DMS153 (cell line): ENCODE measurements around the gene DDX55.

Experiments
- DNase-seq: peaks from one replicate; lab custom pipeline; 2025; lab: John Stamatoyannopoulos, UW

The DDX55 gene

DNA sequence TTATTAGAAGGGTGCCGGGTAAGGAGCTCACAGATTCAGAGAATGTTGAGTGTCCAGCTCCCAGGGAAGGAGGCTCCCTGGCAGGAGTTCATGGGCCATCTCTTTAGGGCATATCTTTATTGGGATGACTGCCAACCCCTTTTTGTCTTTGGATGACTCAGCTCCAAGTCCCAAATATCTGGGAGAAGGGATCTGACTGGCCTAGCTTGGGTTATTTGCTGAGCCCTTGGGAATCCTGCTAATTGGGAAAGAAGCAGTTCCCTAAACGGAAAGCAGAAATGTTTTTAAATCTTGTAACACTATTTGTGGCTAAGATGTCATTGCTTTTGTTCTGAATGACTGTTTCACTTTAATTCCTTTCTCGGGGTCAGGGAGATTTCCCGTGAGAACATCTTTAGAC is 12.6 kb downstream of the DDX55 start:
- DNase-seq: no peak

DNA sequence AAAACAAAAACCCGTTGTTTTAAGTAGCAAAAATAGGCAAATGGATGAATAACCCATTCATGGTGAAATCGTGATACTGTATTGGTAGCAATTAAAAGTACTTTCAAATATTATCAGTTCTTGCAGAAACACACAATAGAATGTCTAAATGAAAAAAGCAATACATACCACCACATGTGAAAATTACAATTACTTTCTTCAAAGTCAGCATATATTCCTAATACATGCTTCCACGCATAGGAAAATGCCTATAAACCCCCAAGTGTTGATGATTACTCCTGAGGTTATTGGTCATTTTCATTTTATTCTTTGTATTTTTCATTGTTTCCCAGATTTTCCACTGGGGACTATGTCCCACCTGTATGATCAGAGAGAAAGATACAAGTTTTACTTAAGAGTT is 15.2 kb downstream of the DDX55 start:
- DNase-seq: no peak

DNA sequence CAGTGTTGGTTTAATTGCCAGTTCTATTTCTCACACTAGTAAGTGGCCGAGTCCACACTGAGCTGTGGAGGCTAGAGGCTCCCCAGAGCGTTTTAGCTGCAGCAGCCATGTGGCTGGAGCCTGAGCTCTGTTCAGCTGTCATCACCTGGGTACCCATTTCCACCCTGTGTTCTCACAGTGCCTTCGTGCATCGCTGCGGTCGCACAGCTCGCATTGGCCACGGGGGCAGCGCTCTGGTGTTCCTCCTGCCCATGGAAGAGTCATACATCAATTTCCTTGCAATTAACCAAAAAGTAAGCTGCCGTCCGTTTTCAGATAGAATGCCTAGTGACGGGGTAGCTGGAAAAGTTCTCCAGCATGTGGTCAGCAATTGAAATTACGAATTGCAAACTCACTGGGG is 15.7 kb downstream of the DDX55 start:
- DNase-seq: no peak

DNA sequence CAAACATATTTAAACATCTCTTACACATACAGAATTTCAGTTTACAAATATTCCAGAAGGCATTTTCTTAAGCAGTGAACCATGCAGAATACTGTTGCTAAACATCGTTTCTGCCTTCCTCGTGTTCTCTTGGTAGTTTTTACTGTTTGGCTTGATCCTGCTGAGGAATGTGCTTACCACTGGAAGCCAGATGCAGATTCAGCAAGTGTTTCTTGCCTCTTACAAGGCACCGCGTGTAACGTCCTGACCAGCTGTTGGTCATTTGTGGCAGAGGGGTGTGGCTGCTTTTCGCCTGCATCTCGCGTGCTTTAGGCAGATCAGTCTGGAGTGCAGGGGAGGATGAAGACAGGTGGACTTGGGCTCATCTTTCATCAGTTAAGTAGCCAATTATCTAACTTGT is 19.2 kb downstream of the DDX55 start:
- no peak for DNase-seq

DNA sequence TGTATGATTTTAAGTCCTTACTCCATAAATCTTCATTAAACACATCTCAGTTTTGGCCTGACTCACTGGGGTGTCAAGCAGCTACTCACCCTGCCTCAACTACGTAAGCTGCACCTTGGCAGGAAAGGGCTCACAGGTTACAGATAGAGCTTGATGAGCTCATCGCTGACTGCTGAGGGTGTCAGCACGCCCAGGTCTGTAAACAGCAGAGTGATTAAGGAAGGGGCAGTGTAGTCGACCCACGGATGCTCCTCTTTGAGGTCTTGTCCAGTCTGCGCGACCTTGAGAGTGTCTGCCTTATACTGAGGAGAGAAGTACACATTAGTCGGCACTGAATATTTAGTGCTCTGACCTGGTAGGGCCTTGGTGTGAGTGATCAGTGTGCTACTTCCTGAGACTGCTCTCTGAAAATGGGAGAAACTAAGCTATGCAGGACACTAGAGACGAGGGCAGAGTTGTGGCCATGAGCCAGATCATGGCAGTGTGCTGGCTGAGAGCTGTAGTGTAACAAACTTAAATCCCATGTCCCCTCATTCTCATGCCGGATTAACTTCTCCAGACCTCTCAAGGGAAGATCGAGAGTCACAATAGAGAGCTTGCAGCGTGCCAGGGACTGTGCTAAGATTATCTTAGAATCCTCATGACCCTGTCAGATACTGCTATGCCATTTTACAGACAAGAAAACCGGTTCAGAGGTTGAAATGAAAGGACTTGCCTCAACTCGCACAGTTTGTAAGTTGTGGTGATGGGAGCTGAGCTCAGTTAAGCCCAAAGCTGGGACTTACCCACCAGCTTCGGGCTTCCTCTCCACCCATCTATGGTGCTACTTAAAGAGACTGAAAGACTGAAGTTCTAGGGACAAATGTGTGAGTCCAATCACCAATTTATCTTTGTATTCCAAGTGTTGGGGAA is 20.0 kb downstream of the DDX55 start:
- no peak for DNase-seq

DNA sequence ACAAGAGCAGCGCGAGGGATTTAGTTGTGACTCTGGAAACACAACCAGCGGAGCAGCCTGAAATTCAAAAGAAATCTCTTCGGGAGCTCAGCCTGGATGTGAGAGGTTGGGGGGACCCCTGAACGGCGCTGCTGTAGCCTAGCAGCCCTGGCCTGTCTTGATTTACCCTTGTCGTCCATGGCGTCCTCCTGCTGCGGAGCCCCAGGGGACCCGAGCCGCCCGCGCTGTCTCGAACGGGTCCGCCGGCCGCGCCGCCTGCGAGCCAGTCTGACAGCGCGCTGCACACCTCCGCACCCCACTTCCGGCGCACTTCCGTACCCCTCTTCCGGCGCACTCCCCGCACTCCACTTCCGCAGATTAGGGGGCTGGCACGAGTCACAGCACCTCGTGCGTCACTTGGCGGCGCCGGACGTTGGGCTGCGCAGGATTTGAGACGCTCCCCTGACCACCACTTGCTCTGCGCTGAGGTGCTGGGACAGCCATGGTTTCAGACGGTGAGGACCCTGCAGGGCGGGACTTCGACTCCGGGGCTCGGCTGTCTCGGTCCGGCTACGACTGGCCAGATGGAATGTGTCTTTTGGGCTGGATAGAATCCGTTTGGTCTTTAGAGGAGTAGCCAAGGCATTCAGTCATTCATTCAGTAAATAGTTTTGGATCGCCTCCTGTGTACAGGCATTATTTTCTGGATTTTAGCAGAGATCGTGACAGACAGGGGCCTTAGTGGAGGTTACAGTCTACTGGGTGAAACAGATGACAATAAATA is 31.7 kb downstream of the DDX55 start, which contains the start of the genes EIF2B1 and GTF2H3:
EIF2B1 (minus strand) TSS at position 308 of the 763 bp plus-strand sequence; CDS start at position 179, 129 bp downstream.
GTF2H3 (plus strand) TSS at position 451 of the 763 bp plus-strand sequence; CDS start at position 482, 31 bp downstream.
- peak; percentile 97 for DNase-seq

DNA sequence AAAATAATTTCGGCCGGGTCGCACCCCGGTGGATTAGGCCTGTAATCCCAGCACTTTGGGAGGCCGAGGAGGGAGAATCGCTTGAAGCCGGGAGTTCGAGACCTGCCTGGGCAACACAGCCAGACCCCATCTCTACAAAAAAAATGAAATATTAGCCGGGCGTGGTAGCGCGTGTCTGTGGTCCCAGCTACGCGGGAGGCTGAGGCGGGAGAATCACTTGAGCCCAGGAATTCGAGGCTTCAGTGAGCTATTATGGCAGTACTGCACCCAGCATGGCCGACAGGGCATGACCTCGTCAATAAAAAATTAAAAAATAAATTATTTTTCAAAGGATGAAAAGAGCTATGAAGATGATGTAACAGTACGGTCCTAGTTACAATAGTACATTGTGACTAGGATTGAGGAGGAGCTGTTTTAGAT is 32.3 kb downstream of the DDX55 start:
- no peak for DNase-seq

DNA sequence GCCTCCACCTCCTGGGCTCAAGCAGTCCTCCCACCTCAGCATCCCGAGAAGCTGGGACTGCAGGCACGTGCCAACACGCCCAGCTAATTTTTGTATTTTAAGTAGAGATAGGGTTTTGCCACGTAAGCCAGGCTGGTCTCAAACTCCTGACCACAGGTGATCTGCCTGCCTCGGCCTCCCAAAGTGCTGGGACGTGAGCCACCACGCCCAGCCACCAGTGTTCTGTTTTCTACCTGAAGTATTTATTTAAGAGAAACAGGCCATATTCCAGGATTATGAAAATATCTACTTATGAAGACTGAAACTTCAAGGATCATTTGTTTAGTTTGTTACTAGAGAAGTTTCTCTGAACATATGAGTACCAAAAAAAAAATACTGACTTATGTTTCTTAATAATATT is 42.0 kb downstream of the DDX55 start:
- DNase-seq: no peak

DNA sequence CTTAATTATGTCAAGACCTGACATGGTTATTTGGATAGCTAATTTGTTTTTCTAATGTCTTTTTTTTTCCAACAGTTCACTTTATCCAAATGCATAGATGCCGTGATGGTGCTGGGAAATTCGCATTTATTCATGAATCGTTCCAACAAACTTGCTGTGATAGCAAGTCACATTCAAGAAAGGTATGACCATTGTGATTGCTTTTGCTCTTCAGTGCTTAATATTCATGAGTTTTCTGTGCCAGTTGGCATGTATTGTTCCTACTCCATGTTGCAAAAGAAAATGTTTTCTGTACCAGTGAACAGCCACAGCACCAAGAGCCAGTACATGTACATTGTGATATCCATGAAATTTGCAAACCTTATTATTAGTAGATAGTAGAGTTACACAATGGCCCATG is 43.5 kb downstream of the DDX55 start:
- DNase-seq: no peak

DNA sequence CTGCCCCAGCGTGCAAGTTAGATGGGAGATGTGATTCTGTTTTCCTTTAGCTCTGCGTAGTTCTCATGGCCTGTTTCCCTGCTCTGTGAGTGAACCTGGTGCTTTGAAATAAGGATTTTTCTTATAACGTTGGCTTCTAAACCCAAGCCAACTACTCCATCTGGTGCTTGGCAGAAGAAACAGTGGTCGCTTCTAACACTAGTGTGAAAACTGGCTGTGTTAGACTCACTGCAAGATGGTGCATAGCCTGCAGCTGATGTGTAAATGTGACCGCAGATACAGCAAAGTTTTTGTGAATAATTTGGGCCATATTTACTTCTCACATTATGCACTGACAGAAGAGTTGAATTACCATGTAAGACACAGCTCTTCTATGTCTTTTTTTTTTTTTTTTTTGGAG is 44.0 kb downstream of the DDX55 start:
- no peak for DNase-seq

DNA sequence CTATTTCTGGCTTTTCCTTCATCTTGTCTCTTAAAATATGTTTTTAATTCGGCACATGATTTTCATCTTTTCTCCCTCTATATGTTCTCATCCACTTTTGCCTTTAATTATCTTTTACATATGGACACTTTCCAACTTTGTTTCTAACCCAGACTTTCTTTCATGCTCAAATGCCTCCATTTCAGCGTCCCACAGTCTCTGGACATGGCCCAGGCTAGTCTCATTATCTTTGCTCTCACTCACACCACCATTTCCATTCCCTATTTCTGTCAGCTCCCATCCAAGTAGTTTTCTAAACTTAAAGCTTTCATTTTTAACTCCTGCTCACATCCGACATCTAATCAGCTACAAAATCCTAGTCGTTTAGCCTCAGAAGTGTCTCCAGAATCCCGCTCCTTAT is 46.5 kb downstream of the DDX55 start:
- DNase-seq: no peak

DNA sequence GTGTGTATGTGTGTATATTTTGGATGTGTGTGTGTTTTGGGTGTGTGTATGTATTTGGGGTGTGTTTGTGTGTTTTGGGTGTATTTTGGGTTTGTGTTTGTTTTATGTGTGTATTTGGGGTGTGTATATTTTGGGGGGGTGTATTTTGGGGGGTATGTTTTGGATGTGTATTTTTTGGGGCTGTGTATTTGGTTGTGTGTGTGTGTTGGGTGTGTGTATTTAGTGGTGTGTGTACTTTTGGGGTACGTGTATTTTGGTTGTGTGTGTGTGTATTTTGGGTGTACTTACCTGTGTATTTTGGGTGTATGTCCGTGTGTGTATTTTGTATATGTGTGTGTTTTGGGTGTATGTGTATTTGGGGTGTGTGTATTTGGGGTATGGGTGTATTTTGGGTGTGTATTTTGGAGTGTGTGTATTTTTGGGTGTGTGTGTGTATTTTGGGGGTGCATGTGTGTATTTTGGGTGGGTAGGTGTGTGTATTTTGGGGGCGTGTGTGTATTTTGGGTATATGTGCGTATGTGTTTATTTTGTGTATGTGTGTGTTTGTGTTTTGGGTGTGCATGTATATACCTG is 52.3 kb downstream of the DDX55 start:
- DNase-seq: no peak

DNA sequence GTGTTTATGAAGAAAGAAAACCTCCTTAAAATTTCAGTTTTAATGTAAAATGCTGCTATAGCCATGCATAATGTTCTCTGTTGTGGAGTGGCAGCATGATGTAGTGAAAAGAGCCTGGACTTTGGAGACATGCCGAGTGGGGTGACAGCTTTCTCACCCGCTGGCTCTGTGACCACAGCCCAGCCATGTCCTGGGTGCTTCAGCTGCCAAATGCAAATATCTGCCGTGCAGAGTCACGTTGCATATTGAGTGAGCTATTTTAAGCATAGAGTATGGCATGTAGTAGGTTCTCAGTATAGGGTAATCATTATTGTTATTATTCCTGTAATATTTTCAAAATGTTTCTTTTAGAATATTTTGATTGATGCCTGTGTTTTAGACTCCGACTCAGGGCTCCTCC is 53.5 kb downstream of the DDX55 start:
- DNase-seq: no peak

DNA sequence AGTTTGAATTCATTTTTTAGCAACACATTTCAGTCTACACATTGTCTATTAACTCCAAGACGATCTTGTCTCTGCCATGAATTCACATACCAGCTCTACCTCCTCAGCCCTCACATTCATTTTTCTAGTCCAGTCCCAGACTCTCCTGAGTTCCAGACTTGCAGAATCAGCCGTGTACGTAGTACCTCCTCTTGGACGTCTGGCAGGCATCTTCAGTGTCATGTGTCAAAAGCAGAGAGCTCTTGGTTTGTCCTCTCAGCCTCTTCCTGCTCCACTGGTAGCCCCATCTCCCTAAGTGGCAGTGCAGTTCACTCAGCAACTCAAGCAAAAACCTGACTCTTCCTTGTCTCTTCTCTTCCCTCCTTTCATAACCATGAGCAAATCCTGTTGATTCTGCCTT is 54.5 kb downstream of the DDX55 start:
- no peak for DNase-seq

DNA sequence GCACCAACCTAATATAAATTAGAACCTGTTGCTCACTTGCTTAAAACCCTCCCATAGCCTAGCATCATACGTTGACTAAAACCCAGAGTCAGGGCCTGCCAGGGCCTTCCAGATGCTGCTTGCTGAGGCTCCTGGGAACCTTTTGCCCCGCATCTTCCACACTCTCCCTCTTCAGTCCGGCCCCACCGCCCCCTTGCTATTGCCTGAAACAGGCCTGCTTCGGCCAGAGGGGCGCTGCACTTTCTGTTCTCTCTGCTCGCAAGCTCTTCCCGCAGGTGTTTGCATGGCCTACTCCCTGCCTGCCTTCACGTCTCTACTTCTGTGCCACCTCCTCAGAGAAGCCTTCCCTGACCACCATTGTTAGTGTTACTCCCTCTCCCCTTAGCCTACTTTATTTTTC is 55.3 kb downstream of the DDX55 start:
- no peak for DNase-seq

DNA sequence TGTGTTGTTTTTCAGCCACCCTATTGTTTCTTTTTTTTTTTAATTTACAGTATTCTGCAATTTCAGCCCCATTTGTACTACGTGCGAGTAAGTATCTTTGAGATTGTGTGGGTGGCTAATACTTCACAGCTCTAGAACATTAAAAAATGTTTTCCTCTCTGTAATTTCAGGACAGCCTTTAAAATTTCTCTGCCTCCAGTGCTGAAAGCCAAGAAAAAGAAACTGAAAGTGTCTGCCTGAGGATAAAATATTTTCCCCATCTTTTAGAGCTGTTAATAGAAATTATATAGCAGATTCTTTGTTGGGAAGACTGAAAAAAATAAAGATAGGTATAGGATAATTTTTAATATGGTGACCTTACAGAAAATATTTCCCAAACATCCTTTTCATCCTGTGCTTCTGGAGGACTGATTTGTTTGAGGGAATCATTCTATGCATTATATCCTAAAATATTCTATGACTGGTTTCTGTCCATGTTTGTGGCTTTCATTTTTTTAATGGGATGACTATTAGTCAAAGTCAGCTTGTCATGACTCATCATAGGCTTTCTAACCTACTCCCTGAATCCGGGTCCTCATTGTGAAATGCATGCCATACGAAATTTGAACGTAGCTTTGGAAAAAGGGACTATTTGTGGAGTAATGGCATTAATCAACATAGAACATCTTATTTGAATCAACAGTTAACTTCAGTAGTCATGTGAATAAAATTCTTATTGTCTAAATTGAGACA is 58.3 kb downstream of the DDX55 start:
- DNase-seq: no peak

DNA sequence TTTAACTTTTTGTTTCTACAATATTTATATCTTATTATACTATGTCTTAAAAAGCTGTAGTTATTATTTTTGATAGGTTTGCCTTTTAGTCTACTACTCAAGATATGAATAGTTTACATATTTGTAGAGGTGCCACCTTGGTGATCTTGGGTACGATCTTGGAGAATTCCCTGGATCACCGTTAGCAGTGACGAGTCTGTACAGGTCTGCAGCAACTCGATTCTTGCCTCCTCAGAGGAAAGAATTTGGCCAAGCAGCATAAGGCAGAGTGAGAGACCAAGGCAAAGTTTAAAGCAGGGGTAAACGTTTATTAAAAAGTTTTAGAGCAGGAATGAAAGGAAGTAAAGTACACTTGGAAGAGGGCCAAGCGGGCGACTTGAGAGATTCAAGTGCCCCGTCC is 65.9 kb downstream of the DDX55 start:
- DNase-seq: no peak
